Right hindlimb (tissue), 1 donor: ENCODE data around the gene MYH1.

Experiments used
- DNase-seq: peaks from one replicate; pipeline ENCODE4 v3.0.0-alpha.2; 2018

The MYH1 gene

DNA sequence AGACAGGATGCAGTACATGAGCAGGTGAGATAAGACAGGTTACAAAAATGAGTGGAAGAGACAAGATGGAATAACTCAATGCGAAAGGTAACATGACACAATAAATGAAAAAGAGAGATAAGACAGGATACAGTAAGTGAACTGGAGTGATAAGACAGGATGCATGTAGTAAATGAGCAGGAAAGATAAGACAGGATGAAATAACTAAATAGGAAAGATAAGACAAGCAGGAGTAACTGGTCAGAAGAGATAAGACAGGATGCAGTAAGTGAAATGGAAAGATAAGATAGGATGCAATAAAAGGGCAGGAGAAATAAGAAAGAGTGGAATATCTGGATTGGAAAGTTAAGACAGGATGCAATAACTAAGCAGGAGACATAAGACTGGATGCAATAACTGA, 40.6 kb downstream of the MYH1 start:
- DNase-seq = no peak

DNA sequence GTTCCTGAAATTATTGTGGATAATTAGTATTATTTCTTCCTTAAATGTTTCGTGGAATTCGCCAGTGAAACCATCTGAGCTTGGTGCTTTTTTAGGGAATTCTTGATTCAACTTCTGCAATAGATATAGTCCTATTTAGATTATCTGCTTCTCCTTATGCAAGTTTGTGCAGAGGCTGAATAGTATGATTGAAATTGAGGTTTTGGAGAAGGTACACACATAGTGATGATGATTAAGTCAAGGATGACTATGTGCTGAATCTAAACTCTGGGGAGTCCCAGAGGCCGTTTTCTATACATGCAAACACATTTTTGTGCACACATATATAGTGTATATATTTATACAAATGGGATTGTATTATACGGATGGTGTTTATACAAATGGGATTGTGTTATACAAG, 43.8 kb downstream of the MYH1 start:
- no peak for DNase-seq

DNA sequence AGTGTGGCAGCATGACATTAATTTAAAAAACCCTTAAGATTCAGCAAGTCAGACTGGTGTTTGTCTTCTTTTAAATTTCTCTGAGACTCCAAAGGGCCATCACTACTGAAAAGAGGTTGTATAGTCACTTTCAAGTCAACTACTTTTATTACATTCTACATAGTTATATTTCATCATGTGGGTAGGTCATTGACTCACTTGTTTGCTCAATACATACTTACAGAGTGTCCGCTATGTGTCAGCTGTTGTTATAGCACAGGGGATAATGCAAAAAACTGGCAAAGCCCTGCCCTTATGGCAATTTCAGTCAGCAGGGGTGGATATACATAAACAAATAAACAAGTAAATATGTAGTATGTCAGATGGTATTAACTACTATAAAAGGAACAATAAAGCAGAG, 46.5 kb downstream of the MYH1 start:
- no peak for DNase-seq

DNA sequence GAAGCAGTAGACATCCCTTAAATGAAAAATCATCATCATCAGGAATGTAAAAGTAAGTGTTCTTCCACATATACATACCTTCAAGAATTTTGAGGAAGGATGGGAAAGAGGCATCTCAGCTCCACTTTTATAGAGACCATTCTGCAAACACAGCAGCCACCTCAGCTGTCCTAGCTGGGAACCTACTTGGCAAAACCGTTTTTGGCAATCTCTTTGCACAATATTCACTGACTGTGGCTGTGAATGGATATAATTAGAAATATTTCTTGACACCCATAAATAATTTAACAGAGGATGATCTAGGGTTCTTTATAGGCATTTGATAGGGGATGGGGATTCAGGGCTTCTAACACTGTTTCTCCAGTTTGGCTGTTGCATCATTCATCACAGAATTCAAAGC, 48.9 kb downstream of the MYH1 start, which contains the start of gene MYH4:
MYH4 (minus strand) TSS at position 101 of the 400 bp plus-strand sequence. CDS start 2,814 bp downstream, outside the sequence.
- DNase-seq = no peak

GRCh38 chr17:10463402-10463801, 54.9 kb downstream of the MYH1 start:
- no peak for DNase-seq

DNA sequence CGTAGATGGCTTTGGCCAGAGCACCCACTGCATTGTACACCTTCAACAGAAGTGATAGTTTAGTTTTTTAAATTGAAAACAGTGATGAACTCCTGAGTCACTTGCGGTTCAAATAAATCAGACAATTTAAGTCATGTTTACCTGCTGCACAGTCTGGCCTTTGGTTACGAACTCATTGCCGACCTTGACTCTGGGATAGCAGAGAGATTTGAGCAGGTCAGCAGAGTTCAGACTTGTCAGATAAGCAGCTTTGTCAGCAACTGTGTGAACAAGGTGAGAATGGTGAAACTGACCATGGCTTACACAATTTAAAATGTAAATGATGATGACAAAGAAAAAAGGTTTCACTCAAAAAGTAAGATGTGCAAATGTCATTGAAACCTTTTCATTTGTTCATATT, 58.3 kb downstream of the MYH1 start:
- DNase-seq = no peak

GRCh38 chr17:10458701-10459100, 59.6 kb downstream of the MYH1 start:
- DNase-seq = no peak

DNA sequence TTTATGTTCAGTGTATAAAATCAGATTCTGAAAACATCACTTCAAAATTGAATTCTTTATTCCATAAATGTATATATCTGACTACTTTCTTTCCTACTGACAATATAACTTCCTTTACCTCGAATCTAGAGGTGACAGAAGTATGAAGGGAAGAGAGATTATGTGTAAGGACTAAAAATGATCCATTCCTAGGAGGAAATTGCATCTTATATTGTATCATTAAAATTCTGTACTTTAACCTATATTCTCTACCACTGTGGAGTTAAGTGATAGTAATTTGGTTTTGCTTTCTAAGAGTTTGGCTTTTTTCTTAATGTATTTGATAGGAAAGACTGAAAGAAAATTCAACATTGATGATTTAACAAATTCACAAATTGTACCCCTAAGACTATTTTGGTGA, 60.4 kb downstream of the MYH1 start:
- no peak for DNase-seq

- no peak for DNase-seq
Observed at GRCh38 chr17:10447026-10447931, 71.1 kb downstream of the MYH1 start.
